ENCODE results near the gene ST3GAL3. TPM values are rescaled to one million over a fixed set of nuclear protein-coding genes. Genes with fewer than 3 reads are reported as not detected.

Gene ST3GAL3
- total and polyA plus RNA-seq, 2 of the 13 experiments (the other 11 are each of a cell fraction or from before 2014, with no cell fraction given), result 5.1 to 8.1 TPM

DNA sequence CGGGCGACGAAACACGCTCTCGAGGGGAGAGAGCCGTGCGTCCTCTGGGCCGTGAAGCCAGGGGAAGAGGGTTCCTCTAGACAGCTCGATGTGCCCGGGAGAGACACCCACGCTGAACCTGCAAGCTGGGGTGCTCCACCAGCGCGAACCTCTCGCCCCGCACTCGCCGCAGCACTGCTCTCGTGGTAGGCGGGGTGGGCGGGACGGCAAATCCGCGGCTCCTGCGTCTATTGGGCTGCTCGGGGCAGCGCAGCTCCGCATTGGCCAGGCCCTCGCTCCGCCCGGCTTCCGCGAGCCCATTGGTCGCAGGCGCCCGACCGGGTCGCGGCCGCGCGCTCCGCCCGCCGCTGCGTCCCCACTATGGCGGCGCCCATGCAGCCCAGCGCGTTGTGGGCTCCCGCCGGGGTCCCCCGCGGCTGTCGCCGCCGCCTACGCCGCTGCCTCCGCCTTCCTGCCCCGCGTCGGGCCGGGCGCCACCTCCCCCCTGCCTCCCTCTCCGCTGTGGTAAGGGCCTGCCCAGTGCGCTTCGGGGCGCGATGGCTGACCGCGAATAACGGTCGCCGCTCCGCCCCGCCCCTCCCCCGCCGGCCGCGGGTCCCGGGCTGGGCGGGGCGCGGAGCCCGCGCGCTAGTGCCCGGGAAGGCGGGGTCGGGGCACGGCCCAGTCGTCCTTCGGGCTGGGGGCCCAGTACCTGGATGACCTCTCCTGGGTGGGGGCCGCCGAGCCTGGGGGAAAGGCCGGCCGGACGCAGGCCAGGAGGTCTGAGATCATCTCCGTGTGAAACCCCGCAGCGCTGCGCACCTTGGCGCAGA lies at the start of gene ST3GAL3 (continued):
- peak; percentile 70; the same call in 1 of the 2 replicates for TF ChIP-seq KAT7 (CRISPR knock-in tag; IDR thresholded peaks at IDR 0.05; ENCODE audit: borderline replicate concordance)
- TF ChIP-seq YY1 (IDR thresholded peaks at IDR 0.05; ENCODE audit: insufficient read depth, insufficient replicate concordance, low read depth, low read length), result peak; percentile 99
- TF ChIP-seq, protein P1, sequence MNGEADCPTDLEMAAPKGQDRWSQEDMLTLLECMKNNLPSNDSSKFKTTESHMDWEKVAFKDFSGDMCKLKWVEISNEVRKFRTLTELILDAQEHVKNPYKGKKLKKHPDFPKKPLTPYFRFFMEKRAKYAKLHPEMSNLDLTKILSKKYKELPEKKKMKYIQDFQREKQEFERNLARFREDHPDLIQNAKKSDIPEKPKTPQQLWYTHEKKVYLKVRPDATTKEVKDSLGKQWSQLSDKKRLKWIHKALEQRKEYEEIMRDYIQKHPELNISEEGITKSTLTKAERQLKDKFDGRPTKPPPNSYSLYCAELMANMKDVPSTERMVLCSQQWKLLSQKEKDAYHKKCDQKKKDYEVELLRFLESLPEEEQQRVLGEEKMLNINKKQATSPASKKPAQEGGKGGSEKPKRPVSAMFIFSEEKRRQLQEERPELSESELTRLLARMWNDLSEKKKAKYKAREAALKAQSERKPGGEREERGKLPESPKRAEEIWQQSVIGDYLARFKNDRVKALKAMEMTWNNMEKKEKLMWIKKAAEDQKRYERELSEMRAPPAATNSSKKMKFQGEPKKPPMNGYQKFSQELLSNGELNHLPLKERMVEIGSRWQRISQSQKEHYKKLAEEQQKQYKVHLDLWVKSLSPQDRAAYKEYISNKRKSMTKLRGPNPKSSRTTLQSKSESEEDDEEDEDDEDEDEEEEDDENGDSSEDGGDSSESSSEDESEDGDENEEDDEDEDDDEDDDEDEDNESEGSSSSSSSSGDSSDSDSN (CRISPR knock-in tag; IDR thresholded peaks at IDR 0.05), result peak; percentile 76
- TF ChIP-seq ZNF331 (CRISPR knock-in tag; IDR thresholded peaks at IDR 0.05), result peak; percentile 5; the same call in 1 of the 2 replicates
- TF ChIP-seq KAT8 (CRISPR knock-in tag; IDR thresholded peaks at IDR 0.05), result 0 out of 2 replicates have a peak, but pooled peaks have one; percentile 12
- peak; percentile 73; the same call in 1 of the 2 replicates for TF ChIP-seq ARHGAP35 (CRISPR knock-in tag; IDR thresholded peaks at IDR 0.05; ENCODE audit: borderline replicate concordance)
- TF ChIP-seq, protein P2, sequence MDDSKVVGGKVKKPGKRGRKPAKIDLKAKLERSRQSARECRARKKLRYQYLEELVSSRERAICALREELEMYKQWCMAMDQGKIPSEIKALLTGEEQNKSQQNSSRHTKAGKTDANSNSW (CRISPR knock-in tag; IDR thresholded peaks at IDR 0.05; ENCODE audit: borderline replicate concordance), result peak; percentile 75; the same call in 1 of the 2 replicates
- TF ChIP-seq ZNF768 (CRISPR knock-in tag; IDR thresholded peaks at IDR 0.05), result peak; percentile 72; the same call in 1 of the 2 replicates
- TF ChIP-seq GATAD1 (CRISPR knock-in tag; IDR thresholded peaks at IDR 0.05), result peak; percentile 59
- peak; percentile 56; the same call in 1 of the 2 replicates for TF ChIP-seq KDM5B (CRISPR knock-in tag; IDR thresholded peaks at IDR 0.05; ENCODE audit: borderline replicate concordance)
- TF ChIP-seq, protein P3, sequence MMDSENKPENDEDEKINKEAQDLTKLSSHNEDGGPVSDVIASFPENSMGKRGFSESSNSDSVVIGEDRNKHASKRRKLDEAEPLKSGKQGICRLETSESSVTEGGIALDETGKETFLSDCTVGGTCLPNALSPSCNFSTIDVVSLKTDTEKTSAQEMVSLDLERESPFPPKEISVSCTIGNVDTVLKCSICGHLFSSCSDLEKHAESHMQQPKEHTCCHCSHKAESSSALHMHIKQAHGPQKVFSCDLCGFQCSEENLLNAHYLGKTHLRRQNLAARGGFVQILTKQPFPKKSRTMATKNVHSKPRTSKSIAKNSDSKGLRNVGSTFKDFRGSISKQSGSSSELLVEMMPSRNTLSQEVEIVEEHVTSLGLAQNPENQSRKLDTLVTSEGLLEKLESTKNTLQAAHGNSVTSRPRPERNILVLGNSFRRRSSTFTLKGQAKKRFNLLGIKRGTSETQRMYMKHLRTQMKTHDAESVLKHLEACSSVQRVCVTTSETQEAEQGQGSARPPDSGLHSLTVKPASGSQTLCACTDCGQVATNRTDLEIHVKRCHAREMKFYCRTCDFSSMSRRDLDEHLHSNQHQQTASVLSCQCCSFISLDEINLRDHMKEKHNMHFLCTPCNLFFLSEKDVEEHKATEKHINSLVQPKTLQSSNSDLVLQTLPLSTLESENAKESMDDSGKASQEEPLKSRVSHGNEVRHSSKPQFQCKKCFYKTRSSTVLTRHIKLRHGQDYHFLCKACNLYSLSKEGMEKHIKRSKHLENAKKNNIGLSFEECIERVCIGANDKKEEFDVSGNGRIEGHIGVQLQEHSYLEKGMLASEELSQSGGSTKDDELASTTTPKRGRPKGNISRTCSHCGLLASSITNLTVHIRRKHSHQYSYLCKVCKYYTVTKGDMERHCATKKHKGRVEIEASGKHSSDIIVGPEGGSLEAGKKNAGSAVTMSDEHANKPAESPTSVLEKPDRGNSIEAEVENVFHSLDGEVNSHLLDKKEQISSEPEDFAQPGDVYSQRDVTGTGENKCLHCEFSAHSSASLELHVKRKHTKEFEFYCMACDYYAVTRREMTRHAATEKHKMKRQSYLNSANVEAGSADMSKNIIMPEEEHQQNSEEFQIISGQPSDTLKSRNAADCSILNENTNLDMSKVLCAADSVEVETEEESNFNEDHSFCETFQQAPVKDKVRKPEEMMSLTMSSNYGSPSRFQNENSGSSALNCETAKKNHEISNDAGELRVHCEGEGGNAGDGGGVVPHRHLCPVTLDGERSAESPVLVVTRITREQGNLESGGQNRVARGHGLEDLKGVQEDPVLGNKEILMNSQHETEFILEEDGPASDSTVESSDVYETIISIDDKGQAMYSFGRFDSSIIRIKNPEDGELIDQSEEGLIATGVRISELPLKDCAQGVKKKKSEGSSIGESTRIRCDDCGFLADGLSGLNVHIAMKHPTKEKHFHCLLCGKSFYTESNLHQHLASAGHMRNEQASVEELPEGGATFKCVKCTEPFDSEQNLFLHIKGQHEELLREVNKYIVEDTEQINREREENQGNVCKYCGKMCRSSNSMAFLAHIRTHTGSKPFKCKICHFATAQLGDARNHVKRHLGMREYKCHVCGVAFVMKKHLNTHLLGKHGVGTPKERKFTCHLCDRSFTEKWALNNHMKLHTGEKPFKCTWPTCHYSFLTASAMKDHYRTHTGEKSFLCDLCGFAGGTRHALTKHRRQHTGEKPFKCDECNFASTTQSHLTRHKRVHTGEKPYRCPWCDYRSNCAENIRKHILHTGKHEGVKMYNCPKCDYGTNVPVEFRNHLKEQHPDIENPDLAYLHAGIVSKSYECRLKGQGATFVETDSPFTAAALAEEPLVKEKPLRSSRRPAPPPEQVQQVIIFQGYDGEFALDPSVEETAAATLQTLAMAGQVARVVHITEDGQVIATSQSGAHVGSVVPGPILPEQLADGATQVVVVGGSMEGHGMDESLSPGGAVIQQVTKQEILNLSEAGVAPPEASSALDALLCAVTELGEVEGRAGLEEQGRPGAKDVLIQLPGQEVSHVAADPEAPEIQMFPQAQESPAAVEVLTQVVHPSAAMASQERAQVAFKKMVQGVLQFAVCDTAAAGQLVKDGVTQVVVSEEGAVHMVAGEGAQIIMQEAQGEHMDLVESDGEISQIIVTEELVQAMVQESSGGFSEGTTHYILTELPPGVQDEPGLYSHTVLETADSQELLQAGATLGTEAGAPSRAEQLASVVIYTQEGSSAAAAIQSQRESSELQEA (CRISPR knock-in tag; IDR thresholded peaks at IDR 0.05; ENCODE audit: not compliant biosample characterization), result peak; percentile 68
- TF ChIP-seq, protein P4, sequence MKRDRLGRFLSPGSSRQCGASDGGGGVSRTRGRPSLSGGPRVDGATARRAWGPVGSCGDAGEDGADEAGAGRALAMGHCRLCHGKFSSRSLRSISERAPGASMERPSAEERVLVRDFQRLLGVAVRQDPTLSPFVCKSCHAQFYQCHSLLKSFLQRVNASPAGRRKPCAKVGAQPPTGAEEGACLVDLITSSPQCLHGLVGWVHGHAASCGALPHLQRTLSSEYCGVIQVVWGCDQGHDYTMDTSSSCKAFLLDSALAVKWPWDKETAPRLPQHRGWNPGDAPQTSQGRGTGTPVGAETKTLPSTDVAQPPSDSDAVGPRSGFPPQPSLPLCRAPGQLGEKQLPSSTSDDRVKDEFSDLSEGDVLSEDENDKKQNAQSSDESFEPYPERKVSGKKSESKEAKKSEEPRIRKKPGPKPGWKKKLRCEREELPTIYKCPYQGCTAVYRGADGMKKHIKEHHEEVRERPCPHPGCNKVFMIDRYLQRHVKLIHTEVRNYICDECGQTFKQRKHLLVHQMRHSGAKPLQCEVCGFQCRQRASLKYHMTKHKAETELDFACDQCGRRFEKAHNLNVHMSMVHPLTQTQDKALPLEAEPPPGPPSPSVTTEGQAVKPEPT (CRISPR knock-in tag; IDR thresholded peaks at IDR 0.05; ENCODE audit: low read depth), result peak; percentile 42; the same call in 1 of the 2 replicates
- no peak for TF ChIP-seq NONO (IDR thresholded peaks at IDR 0.05)
- TF ChIP-seq NONO (CRISPR knock-in tag; conservative IDR thresholded peaks at IDR 0.05), result peak; percentile 76
- TF ChIP-seq RARA (CRISPR knock-in tag; IDR thresholded peaks at IDR 0.05), result peak; percentile 43
- TF ChIP-seq EED (CRISPR knock-in tag; IDR thresholded peaks at IDR 0.05), result peak; percentile 60; the same call in 1 of the 2 replicates

Data from HepG2 (cell line).